ENCODE data around the gene GPC6. TPM values are rescaled to one million over a fixed set of nuclear protein-coding genes. Genes with fewer than 3 reads are reported as not detected.

The GPC6 gene
- polyA plus RNA-seq, 1 donor: 26.7 TPM

GRCh38 chr13:94020833-94021232 lies 794.2 kb downstream of the GPC6 start:
- Histone ChIP-seq H3K9me3 (ENCODE audit: control insufficient read depth, low read depth, low read length) (no peaks in the 10 kb centered on the region), H3K36me3 (ENCODE audit: control insufficient read depth, insufficient read depth, low read length) (no peaks in the 10 kb centered on the region), H3K27ac (ENCODE audit: low read length) (no peak overlapping the region), H3K27me3 (ENCODE audit: control insufficient read depth, insufficient read depth, low read length) (no peaks in the 10 kb centered on the region), H3K4me3 (ENCODE audit: low read length) (no peak overlapping the region), H3K4me1 (ENCODE audit: control insufficient read depth, insufficient read depth, low read length) (no peaks in the 10 kb centered on the region)
- no peak for DNase-seq

- no peaks in the 10 kb centered on the region for H3K9me3 ChIP-seq (ENCODE audit: control insufficient read depth, low read depth, low read length)
- no peak overlapping the region for H3K27ac ChIP-seq (ENCODE audit: low read length)
- no peak overlapping the region for H3K4me3 ChIP-seq (ENCODE audit: low read length)
- no peaks in the 10 kb centered on the region for H3K36me3 ChIP-seq (ENCODE audit: control insufficient read depth, insufficient read depth, low read length)
- no peak for DNase-seq
- H3K27me3 ChIP-seq (ENCODE audit: control insufficient read depth, insufficient read depth, low read length): no peaks in the 10 kb centered on the region
- H3K4me1 ChIP-seq (ENCODE audit: control insufficient read depth, insufficient read depth, low read length): peaks cover 14% of the 10 kb centered on the region
- 46% methylated on average over 2 of the region's 2 CpGs for WGBS (ENCODE audit: insufficient coverage, low lambda C conversion rate)
Observed at GRCh38 chr13:94028234-94028633, 801.6 kb downstream of the GPC6 start.

- no peak for DNase-seq
- H3K4me3 ChIP-seq (ENCODE audit: low read length): no peak overlapping the region
- WGBS (ENCODE audit: insufficient coverage, low lambda C conversion rate): 100% methylated on average over 1 of the region's 1 CpG
Observed at GRCh38 chr13:94028650-94029049, 802.0 kb downstream of the GPC6 start.

GRCh38 chr13:94030415-94031119 lies 804.0 kb downstream of the GPC6 start:
- H3K9me3 ChIP-seq (ENCODE audit: control insufficient read depth, low read depth, low read length): no peaks in the 10 kb centered on the region
- H3K27me3 ChIP-seq (ENCODE audit: control insufficient read depth, insufficient read depth, low read length): no peaks in the 10 kb centered on the region
- H3K36me3 ChIP-seq (ENCODE audit: control insufficient read depth, insufficient read depth, low read length): no peaks in the 10 kb centered on the region
- H3K4me3 ChIP-seq (ENCODE audit: low read length): no peak overlapping the region
- no peak for DNase-seq
- H3K4me1 ChIP-seq (ENCODE audit: control insufficient read depth, insufficient read depth, low read length): peaks cover 14% of the 10 kb centered on the region
- no CpG with 5 or more reads among the region's 14 CpGs for WGBS (ENCODE audit: insufficient coverage, low lambda C conversion rate)
- H3K27ac ChIP-seq (ENCODE audit: low read length): no peak overlapping the region

More at GRCh38 chr13:94028650-94029049, 802.0 kb downstream of the GPC6 start:
- Histone ChIP-seq H3K27me3 (ENCODE audit: control insufficient read depth, insufficient read depth, low read length) (no peaks in the 10 kb centered on the region), H3K9me3 (ENCODE audit: control insufficient read depth, low read depth, low read length) (no peaks in the 10 kb centered on the region), H3K4me1 (ENCODE audit: control insufficient read depth, insufficient read depth, low read length) (peaks cover 14% of the 10 kb centered on the region), H3K36me3 (ENCODE audit: control insufficient read depth, insufficient read depth, low read length) (no peaks in the 10 kb centered on the region), H3K27ac (ENCODE audit: low read length) (no peak overlapping the region)

- Histone ChIP-seq H3K4me1 (ENCODE audit: control insufficient read depth, insufficient read depth, low read length) (peaks cover 14% of the 10 kb centered on the region), H3K4me3 (ENCODE audit: low read length) (no peak overlapping the region), H3K27me3 (ENCODE audit: control insufficient read depth, insufficient read depth, low read length) (no peaks in the 10 kb centered on the region), H3K27ac (ENCODE audit: low read length) (no peak overlapping the region), H3K9me3 (ENCODE audit: control insufficient read depth, low read depth, low read length) (no peaks in the 10 kb centered on the region), H3K36me3 (ENCODE audit: control insufficient read depth, insufficient read depth, low read length) (no peaks in the 10 kb centered on the region)
- WGBS (ENCODE audit: insufficient coverage, low lambda C conversion rate): 40% methylated on average over 1 of the region's 3 CpGs
- peak in 1 of 2 donors; percentile 47 for DNase-seq
Observed at GRCh38 chr13:94031609-94032008, 805.0 kb downstream of the GPC6 start.

- Histone ChIP-seq H3K36me3 (ENCODE audit: control insufficient read depth, insufficient read depth, low read length) (no peaks in the 10 kb centered on the region), H3K4me3 (ENCODE audit: low read length) (no peak overlapping the region), H3K27ac (ENCODE audit: low read length) (peak overlapping the region; percentile 30), H3K4me1 (ENCODE audit: control insufficient read depth, insufficient read depth, low read length) (peaks cover 14% of the 10 kb centered on the region), H3K9me3 (ENCODE audit: control insufficient read depth, low read depth, low read length) (no peaks in the 10 kb centered on the region), H3K27me3 (ENCODE audit: control insufficient read depth, insufficient read depth, low read length) (no peaks in the 10 kb centered on the region)
- DNase-seq: peak; percentile 12 to 64
- 40% methylated on average over 1 of the region's 1 CpG for WGBS (ENCODE audit: insufficient coverage, low lambda C conversion rate)
Observed at GRCh38 chr13:94033098-94033497, 806.5 kb downstream of the GPC6 start.

- Histone ChIP-seq H3K4me1 (ENCODE audit: control insufficient read depth, insufficient read depth, low read length) (peaks cover 14% of the 10 kb centered on the region), H3K27ac (ENCODE audit: low read length) (no peak overlapping the region), H3K9me3 (ENCODE audit: control insufficient read depth, low read depth, low read length) (no peaks in the 10 kb centered on the region), H3K27me3 (ENCODE audit: control insufficient read depth, insufficient read depth, low read length) (no peaks in the 10 kb centered on the region), H3K4me3 (ENCODE audit: low read length) (no peak overlapping the region), H3K36me3 (ENCODE audit: control insufficient read depth, insufficient read depth, low read length) (no peaks in the 10 kb centered on the region)
- no peak for DNase-seq
- WGBS (ENCODE audit: insufficient coverage, low lambda C conversion rate): 71% methylated on average over 3 of the region's 7 CpGs
Observed at GRCh38 chr13:94033830-94034642, 807.4 kb downstream of the GPC6 start.

- H3K27me3 ChIP-seq (ENCODE audit: control insufficient read depth, insufficient read depth, low read length): no peaks in the 10 kb centered on the region
- H3K36me3 ChIP-seq (ENCODE audit: control insufficient read depth, insufficient read depth, low read length): no peaks in the 10 kb centered on the region
- H3K4me1 ChIP-seq (ENCODE audit: control insufficient read depth, insufficient read depth, low read length): no peaks in the 10 kb centered on the region
- no peak for DNase-seq
- 100% methylated on average over 2 of the region's 5 CpGs for WGBS (ENCODE audit: insufficient coverage, low lambda C conversion rate)
- no peaks in the 10 kb centered on the region for H3K9me3 ChIP-seq (ENCODE audit: control insufficient read depth, low read depth, low read length)
- H3K4me3 ChIP-seq (ENCODE audit: low read length): no peak overlapping the region
- H3K27ac ChIP-seq (ENCODE audit: low read length): no peak overlapping the region
Observed at GRCh38 chr13:94050039-94050438, 823.4 kb downstream of the GPC6 start.

GRCh38 chr13:94050686-94051085 lies 824.1 kb downstream of the GPC6 start:
- no peak overlapping the region for H3K27ac ChIP-seq (ENCODE audit: low read length)
- no CpG with 5 or more reads among the region's 2 CpGs for WGBS (ENCODE audit: insufficient coverage, low lambda C conversion rate)

GRCh38 chr13:94053986-94054593 lies 827.5 kb downstream of the GPC6 start:
- no peak for DNase-seq
- no peaks in the 10 kb centered on the region for H3K4me1 ChIP-seq (ENCODE audit: control insufficient read depth, insufficient read depth, low read length)
- H3K36me3 ChIP-seq (ENCODE audit: control insufficient read depth, insufficient read depth, low read length): no peaks in the 10 kb centered on the region
- no peak overlapping the region for H3K4me3 ChIP-seq (ENCODE audit: low read length)
- no peaks in the 10 kb centered on the region for H3K9me3 ChIP-seq (ENCODE audit: control insufficient read depth, low read depth, low read length)
- no peak overlapping the region for H3K27ac ChIP-seq (ENCODE audit: low read length)
- WGBS (ENCODE audit: insufficient coverage, low lambda C conversion rate): 100% methylated on average over 5 of the region's 11 CpGs
- no peaks in the 10 kb centered on the region for H3K27me3 ChIP-seq (ENCODE audit: control insufficient read depth, insufficient read depth, low read length)

More at GRCh38 chr13:94050686-94051085, 824.1 kb downstream of the GPC6 start:
- H3K36me3 ChIP-seq (ENCODE audit: control insufficient read depth, insufficient read depth, low read length): no peaks in the 10 kb centered on the region
- H3K4me1 ChIP-seq (ENCODE audit: control insufficient read depth, insufficient read depth, low read length): no peaks in the 10 kb centered on the region
- DNase-seq: no peak
- no peaks in the 10 kb centered on the region for H3K27me3 ChIP-seq (ENCODE audit: control insufficient read depth, insufficient read depth, low read length)
- no peak overlapping the region for H3K4me3 ChIP-seq (ENCODE audit: low read length)
- no peaks in the 10 kb centered on the region for H3K9me3 ChIP-seq (ENCODE audit: control insufficient read depth, low read depth, low read length)
